D721Med (cell line): ENCODE measurements around the gene PAX2.
A peak's percentile ranks its signal among the peaks of the same experiment; 100 is the strongest.

Experiments used
- DNase-seq: peaks from one replicate; pipeline ENCODE4 v3.0.0; 2011; ENCODE audit warnings: low spot score; ENCODE audit not compliant: insufficient read length
- FAIRE-seq: peaks from 2 replicates; lab custom pipeline; 2011; peaks lifted over from hg19 to GRCh38; lab: Jason Lieb, UNC
- TF ChIP-seq, protein P1 (sequence below): IDR thresholded peaks from 2 replicates; pipeline ENCODE4 v1.5.1; 2012; ENCODE audit warnings: mild to moderate bottlenecking, control low read depth; ENCODE audit not compliant: insufficient read depth; ENCODE audit errors: missing control alignments

The PAX2 gene

DNA sequence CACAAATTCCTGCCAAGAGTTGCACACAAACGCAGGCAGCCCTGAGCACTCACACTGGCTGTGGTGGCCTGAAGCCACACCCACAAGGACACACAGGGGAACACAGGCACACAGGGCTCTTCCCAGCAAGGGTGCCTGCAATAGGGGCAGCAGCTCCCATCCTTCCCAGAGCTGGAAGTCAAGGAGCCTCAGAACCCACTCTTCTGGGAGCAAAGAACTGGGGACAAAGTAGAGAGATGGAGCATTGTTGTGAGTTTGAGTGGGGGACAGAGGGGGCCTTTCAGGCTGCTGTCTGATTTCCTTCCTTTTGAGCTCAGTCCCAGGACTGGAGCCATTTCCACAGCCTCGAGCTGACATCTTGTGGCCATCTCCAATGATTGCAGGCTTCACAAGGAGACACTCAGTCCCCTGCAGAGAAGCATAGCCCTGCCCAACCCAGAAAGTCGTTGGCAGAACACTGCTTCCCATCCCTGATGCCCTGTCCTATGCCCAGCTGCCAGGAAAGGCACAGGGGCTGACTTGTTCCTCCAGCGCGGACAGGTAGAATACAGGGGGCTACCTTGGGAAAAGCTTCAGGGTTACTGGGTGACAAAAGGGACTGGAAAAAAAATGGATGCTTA lies 133.0 kb downstream of the PAX2 start:
- TF ChIP-seq, protein P1, sequence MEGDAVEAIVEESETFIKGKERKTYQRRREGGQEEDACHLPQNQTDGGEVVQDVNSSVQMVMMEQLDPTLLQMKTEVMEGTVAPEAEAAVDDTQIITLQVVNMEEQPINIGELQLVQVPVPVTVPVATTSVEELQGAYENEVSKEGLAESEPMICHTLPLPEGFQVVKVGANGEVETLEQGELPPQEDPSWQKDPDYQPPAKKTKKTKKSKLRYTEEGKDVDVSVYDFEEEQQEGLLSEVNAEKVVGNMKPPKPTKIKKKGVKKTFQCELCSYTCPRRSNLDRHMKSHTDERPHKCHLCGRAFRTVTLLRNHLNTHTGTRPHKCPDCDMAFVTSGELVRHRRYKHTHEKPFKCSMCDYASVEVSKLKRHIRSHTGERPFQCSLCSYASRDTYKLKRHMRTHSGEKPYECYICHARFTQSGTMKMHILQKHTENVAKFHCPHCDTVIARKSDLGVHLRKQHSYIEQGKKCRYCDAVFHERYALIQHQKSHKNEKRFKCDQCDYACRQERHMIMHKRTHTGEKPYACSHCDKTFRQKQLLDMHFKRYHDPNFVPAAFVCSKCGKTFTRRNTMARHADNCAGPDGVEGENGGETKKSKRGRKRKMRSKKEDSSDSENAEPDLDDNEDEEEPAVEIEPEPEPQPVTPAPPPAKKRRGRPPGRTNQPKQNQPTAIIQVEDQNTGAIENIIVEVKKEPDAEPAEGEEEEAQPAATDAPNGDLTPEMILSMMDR, result peak; percentile 90
- DNase-seq, result peak; percentile 81
- no peak for FAIRE-seq
